HepG2 (cell line): Measurements from ENCODE around the gene GNG4. TPM values are rescaled to one million over a fixed set of nuclear protein-coding genes. Genes with fewer than 3 reads are reported as not detected.
A peak's percentile ranks its signal among the peaks of the same experiment; 100 is the strongest.

Experiments used
- ARID2 ChIP-seq: sonication (generic); formaldehyde crosslinking; IDR thresholded peaks from 2 replicates; pipeline ENCODE4 v1.8.1; 2022; ENCODE audit warnings: mild to moderate bottlenecking, missing genetic modification reagents, borderline replicate concordance
- HMG20B ChIP-seq: conservative IDR thresholded peaks from 2 replicates; pipeline ENCODE4 v1.6.1; 2016; ENCODE audit warnings: missing genetic modification reagents, missing compliant biosample characterization
- NAIF1 ChIP-seq: sonication (generic); formaldehyde crosslinking; IDR thresholded peaks from 2 replicates; pipeline ENCODE4 v1.5.0; 2020; ENCODE audit warnings: mild to moderate bottlenecking, missing genetic modification reagents, borderline replicate concordance
- NPAS2 ChIP-seq: sonication (generic); formaldehyde crosslinking; IDR thresholded peaks from 2 replicates; pipeline ENCODE4 v1.8.0; 2022; ENCODE audit warnings: mild to moderate bottlenecking, missing genetic modification reagents, borderline replicate concordance
- PAF1 ChIP-seq: IDR thresholded peaks from 2 replicates; pipeline ENCODE4 v1.6.1; 2016; ENCODE audit warnings: missing genetic modification reagents, missing compliant biosample characterization
- RBM39 ChIP-seq: fragments of 200-400 bp; formaldehyde crosslinking; IDR thresholded peaks from one replicate; pipeline ENCODE4 v1.6.1; 2018; ENCODE audit warnings: antibody characterized with exemption, mild to moderate bottlenecking, low read depth, low read length; ENCODE audit not compliant: poor library complexity, severe bottlenecking
- ZNF256 ChIP-seq: sonication (generic); formaldehyde crosslinking; conservative IDR thresholded peaks from 2 replicates; pipeline ENCODE4 v1.4.0; 2020; ENCODE audit warnings: missing genetic modification reagents
- ZNF296 ChIP-seq: sonication (generic); formaldehyde crosslinking; conservative IDR thresholded peaks from 2 replicates; pipeline ENCODE4 v1.5.0; 2020; ENCODE audit warnings: mild to moderate bottlenecking, missing genetic modification reagents
- ZNF33B ChIP-seq: sonication (generic); formaldehyde crosslinking; IDR thresholded peaks from 2 replicates; pipeline ENCODE4 v1.5.1; 2020; ENCODE audit warnings: mild to moderate bottlenecking, missing genetic modification reagents
- ZNF354B ChIP-seq: sonication (generic); formaldehyde crosslinking; IDR thresholded peaks from 2 replicates; pipeline ENCODE4 v1.8.0; 2022; ENCODE audit warnings: mild to moderate bottlenecking, missing genetic modification reagents
- ZNF572 ChIP-seq: sonication (generic); formaldehyde crosslinking; IDR thresholded peaks from 2 replicates; pipeline ENCODE4 v1.5.1; 2020; ENCODE audit warnings: mild to moderate bottlenecking, missing genetic modification reagents
- ZNF678 ChIP-seq: sonication (generic); formaldehyde crosslinking; IDR thresholded peaks from 2 replicates; pipeline ENCODE4 v1.4.0; 2020; ENCODE audit warnings: mild to moderate bottlenecking, missing genetic modification reagents
- ZNF777 ChIP-seq: sonication (generic); formaldehyde crosslinking; IDR thresholded peaks from 2 replicates; pipeline ENCODE4 v1.4.0; 2020; ENCODE audit warnings: missing genetic modification reagents
- polyA plus RNA-seq, 8 experiments: library from polyadenylated mRNA; depleted of rRNA in 3 of 8; stranded (reverse) in 7 of 8; unstranded in 1 of 8; fragments of >200 nt; fragmentation: Illumina TruSeq in 4 of 8; extraction: Trizol in 4 of 8; gene quantifications; 2 replicates each; pipeline versions ENCODE4 v1.2.1 to v1.2.3, GENCODE V29; 2011 to 2016; ENCODE audit warnings: low read depth in 4 of 8, missing spikeins in 1 of 8, mixed read lengths in 1 of 8; ENCODE audit not compliant: insufficient read depth in 1 of 8
- total RNA-seq, 5 experiments: library from RNA; depleted of rRNA; stranded (reverse); fragments of >200 nt; fragmentation: Illumina TruSeq; extraction: Trizol; gene quantifications; 2 replicates each; pipeline ENCODE4 v1.2.3, GENCODE V29; 2016; ENCODE audit warnings: low read depth in 1 of 5
- TF ChIP-seq, protein P1 (sequence below): sonication (generic); formaldehyde crosslinking; IDR thresholded peaks from 2 replicates; pipeline ENCODE4 v1.4.0; 2020; ENCODE audit warnings: missing genetic modification reagents
- TF ChIP-seq, protein P2 (sequence below): sonication (generic); formaldehyde crosslinking; IDR thresholded peaks from 2 replicates; pipeline ENCODE4 v1.5.0; 2020; ENCODE audit warnings: missing genetic modification reagents
- TF ChIP-seq, protein P3 (sequence below): sonication (generic); formaldehyde crosslinking; IDR thresholded peaks from 2 replicates; pipeline ENCODE4 v1.4.0; 2020; ENCODE audit warnings: mild to moderate bottlenecking, missing genetic modification reagents, borderline replicate concordance
- TF ChIP-seq, protein P4 (sequence below): sonication (generic); formaldehyde crosslinking; IDR thresholded peaks from 2 replicates; pipeline ENCODE4 v1.4.0; 2020; ENCODE audit warnings: missing genetic modification reagents
- TF ChIP-seq, protein P5 (sequence below): sonication (generic); formaldehyde crosslinking; IDR thresholded peaks from 2 replicates; pipeline ENCODE4 v1.5.0; 2020; ENCODE audit warnings: mild to moderate bottlenecking, missing genetic modification reagents
- TF ChIP-seq, protein P6 (sequence below): IDR thresholded peaks from 2 replicates; pipeline ENCODE4 v1.6.1; 2016; ENCODE audit warnings: missing compliant biosample characterization, missing genetic modification reagents, borderline replicate concordance

The GNG4 gene
- total and polyA plus RNA-seq, 2 of the 13 experiments (the other 11 are each of a cell fraction or from before 2014, with no cell fraction given) = 27.1 to 69.5 TPM

DNA sequence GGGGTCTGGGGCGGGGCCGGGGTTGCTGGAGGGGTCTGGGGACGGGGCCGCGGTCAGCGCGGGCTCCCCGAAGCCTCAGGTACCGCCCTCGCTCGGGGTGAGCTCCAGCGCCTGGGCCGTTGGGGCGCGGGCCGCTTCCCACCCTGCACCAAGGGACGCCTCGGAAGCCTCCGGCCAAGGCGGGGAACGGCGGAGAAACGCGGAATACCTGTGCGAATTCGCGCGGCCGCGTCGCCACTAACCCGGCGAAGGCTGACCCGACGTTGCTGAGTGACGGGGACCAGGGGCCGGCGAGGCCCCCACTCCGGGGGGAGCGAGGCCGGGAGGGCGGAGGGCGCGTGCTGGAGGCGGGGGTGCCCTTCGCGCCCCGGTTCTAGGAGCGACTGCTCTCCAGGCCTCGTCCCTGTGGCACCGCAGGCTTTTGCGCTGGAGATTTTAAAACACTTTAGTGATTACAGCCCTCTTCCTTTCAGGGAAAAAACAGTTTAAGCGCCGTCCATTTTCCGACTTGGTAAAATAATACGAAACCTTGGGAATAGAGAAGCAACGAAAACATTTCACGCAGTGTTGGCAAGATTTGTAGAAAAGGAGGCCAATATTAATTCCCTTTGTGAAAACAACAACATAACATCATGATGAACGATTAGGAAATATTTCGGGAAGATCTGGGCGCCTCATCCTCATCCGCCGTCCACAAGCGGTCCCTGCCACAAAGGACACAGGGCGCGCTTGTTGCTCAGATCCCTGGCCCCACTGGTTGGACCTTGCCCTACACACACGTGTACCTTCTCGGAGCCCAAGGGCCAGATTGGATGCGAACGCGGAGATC is 971 bp upstream of the GNG4 start (continued):
- TF ChIP-seq HMG20B (CRISPR knock-in tag) = peak; percentile 70
- TF ChIP-seq, protein P1, sequence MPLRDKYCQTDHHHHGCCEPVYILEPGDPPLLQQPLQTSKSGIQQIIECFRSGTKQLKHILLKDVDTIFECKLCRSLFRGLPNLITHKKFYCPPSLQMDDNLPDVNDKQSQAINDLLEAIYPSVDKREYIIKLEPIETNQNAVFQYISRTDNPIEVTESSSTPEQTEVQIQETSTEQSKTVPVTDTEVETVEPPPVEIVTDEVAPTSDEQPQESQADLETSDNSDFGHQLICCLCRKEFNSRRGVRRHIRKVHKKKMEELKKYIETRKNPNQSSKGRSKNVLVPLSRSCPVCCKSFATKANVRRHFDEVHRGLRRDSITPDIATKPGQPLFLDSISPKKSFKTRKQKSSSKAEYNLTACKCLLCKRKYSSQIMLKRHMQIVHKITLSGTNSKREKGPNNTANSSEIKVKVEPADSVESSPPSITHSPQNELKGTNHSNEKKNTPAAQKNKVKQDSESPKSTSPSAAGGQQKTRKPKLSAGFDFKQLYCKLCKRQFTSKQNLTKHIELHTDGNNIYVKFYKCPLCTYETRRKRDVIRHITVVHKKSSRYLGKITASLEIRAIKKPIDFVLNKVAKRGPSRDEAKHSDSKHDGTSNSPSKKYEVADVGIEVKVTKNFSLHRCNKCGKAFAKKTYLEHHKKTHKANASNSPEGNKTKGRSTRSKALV = no peak
- TF ChIP-seq NAIF1 = no peak
- TF ChIP-seq ZNF678 (CRISPR knock-in tag) = no peak; the same call in 1 of the 2 replicates
- no peak for TF ChIP-seq RBM39
- no peak for TF ChIP-seq ARID2 (CRISPR knock-in tag)
- peak; percentile 36; the same call in 1 of the 2 replicates for TF ChIP-seq ZNF33B (CRISPR knock-in tag)
- TF ChIP-seq, protein P2, sequence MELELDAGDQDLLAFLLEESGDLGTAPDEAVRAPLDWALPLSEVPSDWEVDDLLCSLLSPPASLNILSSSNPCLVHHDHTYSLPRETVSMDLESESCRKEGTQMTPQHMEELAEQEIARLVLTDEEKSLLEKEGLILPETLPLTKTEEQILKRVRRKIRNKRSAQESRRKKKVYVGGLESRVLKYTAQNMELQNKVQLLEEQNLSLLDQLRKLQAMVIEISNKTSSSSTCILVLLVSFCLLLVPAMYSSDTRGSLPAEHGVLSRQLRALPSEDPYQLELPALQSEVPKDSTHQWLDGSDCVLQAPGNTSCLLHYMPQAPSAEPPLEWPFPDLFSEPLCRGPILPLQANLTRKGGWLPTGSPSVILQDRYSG (CRISPR knock-in tag) = no peak
- TF ChIP-seq PAF1 = no peak
- TF ChIP-seq NPAS2 (CRISPR knock-in tag) = no peak
- TF ChIP-seq, protein P3, sequence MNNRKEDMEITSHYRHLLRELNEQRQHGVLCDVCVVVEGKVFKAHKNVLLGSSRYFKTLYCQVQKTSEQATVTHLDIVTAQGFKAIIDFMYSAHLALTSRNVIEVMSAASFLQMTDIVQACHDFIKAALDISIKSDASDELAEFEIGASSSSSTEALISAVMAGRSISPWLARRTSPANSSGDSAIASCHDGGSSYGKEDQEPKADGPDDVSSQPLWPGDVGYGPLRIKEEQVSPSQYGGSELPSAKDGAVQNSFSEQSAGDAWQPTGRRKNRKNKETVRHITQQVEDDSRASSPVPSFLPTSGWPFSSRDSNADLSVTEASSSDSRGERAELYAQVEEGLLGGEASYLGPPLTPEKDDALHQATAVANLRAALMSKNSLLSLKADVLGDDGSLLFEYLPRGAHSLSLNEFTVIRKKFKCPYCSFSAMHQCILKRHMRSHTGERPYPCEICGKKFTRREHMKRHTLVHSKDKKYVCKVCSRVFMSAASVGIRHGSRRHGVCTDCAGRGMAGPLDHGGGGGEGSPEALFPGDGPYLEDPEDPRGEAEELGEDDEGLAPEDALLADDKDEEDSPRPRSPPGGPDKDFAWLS (CRISPR knock-in tag) = no peak
- no peak for TF ChIP-seq ZNF354B (CRISPR knock-in tag)
- TF ChIP-seq, protein P4, sequence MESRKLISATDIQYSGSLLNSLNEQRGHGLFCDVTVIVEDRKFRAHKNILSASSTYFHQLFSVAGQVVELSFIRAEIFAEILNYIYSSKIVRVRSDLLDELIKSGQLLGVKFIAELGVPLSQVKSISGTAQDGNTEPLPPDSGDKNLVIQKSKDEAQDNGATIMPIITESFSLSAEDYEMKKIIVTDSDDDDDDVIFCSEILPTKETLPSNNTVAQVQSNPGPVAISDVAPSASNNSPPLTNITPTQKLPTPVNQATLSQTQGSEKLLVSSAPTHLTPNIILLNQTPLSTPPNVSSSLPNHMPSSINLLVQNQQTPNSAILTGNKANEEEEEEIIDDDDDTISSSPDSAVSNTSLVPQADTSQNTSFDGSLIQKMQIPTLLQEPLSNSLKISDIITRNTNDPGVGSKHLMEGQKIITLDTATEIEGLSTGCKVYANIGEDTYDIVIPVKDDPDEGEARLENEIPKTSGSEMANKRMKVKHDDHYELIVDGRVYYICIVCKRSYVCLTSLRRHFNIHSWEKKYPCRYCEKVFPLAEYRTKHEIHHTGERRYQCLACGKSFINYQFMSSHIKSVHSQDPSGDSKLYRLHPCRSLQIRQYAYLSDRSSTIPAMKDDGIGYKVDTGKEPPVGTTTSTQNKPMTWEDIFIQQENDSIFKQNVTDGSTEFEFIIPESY (CRISPR knock-in tag) = no peak
- TF ChIP-seq, protein P5, sequence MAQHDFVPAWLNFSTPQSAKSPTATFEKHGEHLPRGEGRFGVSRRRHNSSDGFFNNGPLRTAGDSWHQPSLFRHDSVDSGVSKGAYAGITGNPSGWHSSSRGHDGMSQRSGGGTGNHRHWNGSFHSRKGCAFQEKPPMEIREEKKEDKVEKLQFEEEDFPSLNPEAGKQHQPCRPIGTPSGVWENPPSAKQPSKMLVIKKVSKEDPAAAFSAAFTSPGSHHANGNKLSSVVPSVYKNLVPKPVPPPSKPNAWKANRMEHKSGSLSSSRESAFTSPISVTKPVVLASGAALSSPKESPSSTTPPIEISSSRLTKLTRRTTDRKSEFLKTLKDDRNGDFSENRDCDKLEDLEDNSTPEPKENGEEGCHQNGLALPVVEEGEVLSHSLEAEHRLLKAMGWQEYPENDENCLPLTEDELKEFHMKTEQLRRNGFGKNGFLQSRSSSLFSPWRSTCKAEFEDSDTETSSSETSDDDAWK (CRISPR knock-in tag) = no peak
- TF ChIP-seq, protein P6, sequence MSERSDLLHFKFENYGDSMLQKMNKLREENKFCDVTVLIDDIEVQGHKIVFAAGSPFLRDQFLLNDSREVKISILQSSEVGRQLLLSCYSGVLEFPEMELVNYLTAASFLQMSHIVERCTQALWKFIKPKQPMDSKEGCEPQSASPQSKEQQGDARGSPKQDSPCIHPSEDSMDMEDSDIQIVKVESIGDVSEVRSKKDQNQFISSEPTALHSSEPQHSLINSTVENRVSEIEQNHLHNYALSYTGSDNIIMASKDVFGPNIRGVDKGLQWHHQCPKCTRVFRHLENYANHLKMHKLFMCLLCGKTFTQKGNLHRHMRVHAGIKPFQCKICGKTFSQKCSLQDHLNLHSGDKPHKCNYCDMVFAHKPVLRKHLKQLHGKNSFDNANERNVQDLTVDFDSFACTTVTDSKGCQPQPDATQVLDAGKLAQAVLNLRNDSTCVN (CRISPR knock-in tag) = peak; percentile 88
- TF ChIP-seq ZNF777 = peak; percentile 80
- no peak for TF ChIP-seq ZNF572 (CRISPR knock-in tag)
- TF ChIP-seq ZNF296 (CRISPR knock-in tag) = no peak
- TF ChIP-seq ZNF256 (CRISPR knock-in tag) = no peak
